Right lobe of liver (tissue), 6 donors: ENCODE data around the gene B3GALT2. TPM values are rescaled to one million over a fixed set of nuclear protein-coding genes. Genes with fewer than 3 reads are reported as not detected.

Experiments used
- ATAC-seq, 4 donors: fragments of 200-7000 bp; cut with Tn5 transposase; one replicate each; pipeline ENCODE4 v1.9.1; 2020; ENCODE audit warnings: mild to moderate bottlenecking in 4 of 4, moderate library complexity in 4 of 4
- DNase-seq, 3 donors: peaks; one replicate each; pipeline ENCODE4 v3.0.0-alpha.2; 2020
- H3K27ac ChIP-seq, 3 donors: fragments of 200-600 bp; one replicate each; pipeline ENCODE4 v1.8.0; 2022
- H3K27me3 ChIP-seq, 2 donors: fragments of 200-600 bp; one replicate each; pipeline ENCODE4 v1.8.0; 2022
- H3K36me3 ChIP-seq, 4 donors: fragments of 200-600 bp; sonication (generic) in 1 of 4; one replicate each; pipeline versions ENCODE4 v1.5.1 to v1.8.0; 2017 to 2022; ENCODE audit warnings: control low read depth in 1 of 4
- H3K4me1 ChIP-seq, 4 donors: fragments of 200-600 bp; sonication (generic) in 1 of 4; one replicate each; pipeline versions ENCODE4 v1.5.1 to v1.8.0; 2017 to 2022; ENCODE audit warnings: control low read depth in 1 of 4
- H3K4me3 ChIP-seq, 3 donors: fragments of 200-600 bp; one replicate each; pipeline ENCODE4 v1.8.0; 2022
- H3K9me3 ChIP-seq, 4 donors: fragments of 200-600 bp; sonication (generic) in 1 of 4; one replicate each; pipeline versions ENCODE4 v1.5.1 to v1.8.0; 2017 to 2022; ENCODE audit warnings: control low read depth in 1 of 4
- CTCF ChIP-seq, 4 donors: fragments of 200-600 bp in 3 of 4; fragments of 450-650 bp in 1 of 4; IDR thresholded peaks; one replicate each; pipeline versions ENCODE4 v1.5.1 to v1.8.0; 2016 to 2022; ENCODE audit warnings: antibody characterized with exemption in 4 of 4, mild to moderate bottlenecking in 2 of 4
- POLR2A ChIP-seq: fragments of 450-650 bp; IDR thresholded peaks from one replicate; pipeline ENCODE4 v1.6.1; 2017; ENCODE audit warnings: antibody characterized with exemption, mild to moderate bottlenecking
- WGBS: methylation state at CpG from one replicate; pipeline ENCODE4 v1.1.6; 2018; ENCODE audit warnings: low coverage, low lambda C conversion rate; ENCODE audit not compliant: insufficient coverage; ENCODE audit errors: missing lambda C conversion rate; 5-methylcytosine and 5-hydroxymethylcytosine counted together
- intact Hi-C, 2 donors: fragments of 100-400 bp; cut with DNase I; formaldehyde crosslinking; loops; one replicate each; pipeline versions ENCODE4 v1.11.2 to v1.14.1; 2022
- total RNA-seq, 6 experiments: library from RNA; depleted of rRNA in 2 of 6; stranded (reverse); fragments of >200 nt in 2 of 6; fragmentation: NEBNext Ultra II Directional in 3 of 6; extraction: Animal tissue kit (Norgen Biotek cat#: 25700) in 3 of 6; gene quantifications; one replicate each; pipeline versions ENCODE4 v1.1.0 to v1.2.4, GENCODE V29; 2016 to 2023
- donor health status: DM: no; HTN: yes; CAD: no.
- donor health status: DM: no; HTN: no; CAD: no.
- donor health status: DM: no; HTN: no; CAD: no.
- donor health status: DM: no; HTN: yes; CAD: no.
- donor health status: DM: no; HTN: yes; CAD: no.

The B3GALT2 gene
- total RNA-seq, 6 experiments from 2014 or later: 0.09 to 0.50 (median 0.24) TPM

GRCh38 chr1:193181536-193181935 lies 4.9 kb downstream of the B3GALT2 start:
- intact Hi-C loops: no loop called here
- Histone ChIP-seq H3K4me3 (no peak overlapping the region), H3K4me1 (peaks cover 0 to 6% (median 2%) of the 10 kb centered on the region in 4 donors), H3K27me3 (no peaks in the 10 kb centered on the region), H3K27ac (no peak overlapping the region), H3K9me3 (no peaks in the 10 kb centered on the region), H3K36me3 (no peaks in the 10 kb centered on the region)
- 47% methylated on average over 1 of the region's 1 CpG for WGBS
- ATAC-seq (no peak), DNase-seq (no peak)
- TF ChIP-seq CTCF (IDR thresholded peaks at IDR 0.05) (no peak), POLR2A (no peak)

- 59% methylated on average over 4 of the region's 4 CpGs for WGBS
- Histone ChIP-seq H3K36me3 (no peaks in the 10 kb centered on the region), H3K4me3 (no peak overlapping the region), H3K27me3 (no peaks in the 10 kb centered on the region), H3K4me1 (peaks cover 0 to 6% (median 0%) of the 10 kb centered on the region in 4 donors), H3K27ac (no peak overlapping the region), H3K9me3 (no peaks in the 10 kb centered on the region)
- no peak for DNase-seq
- intact Hi-C loops: no loop called here
- TF ChIP-seq POLR2A: no peak
- no peak for TF ChIP-seq CTCF (IDR thresholded peaks at IDR 0.05)
- no peak for ATAC-seq
These were observed 7.3 kb downstream of the B3GALT2 start for GRCh38 chr1:193179094-193179493.

- Histone ChIP-seq H3K27me3 (no peaks in the 10 kb centered on the region), H3K4me1 (no peaks in the 10 kb centered on the region), H3K9me3 (no peaks in the 10 kb centered on the region), H3K36me3 (no peaks in the 10 kb centered on the region), H3K27ac (no peak overlapping the region), H3K4me3 (no peak overlapping the region)
- TF ChIP-seq POLR2A: no peak
- no peak for TF ChIP-seq CTCF (IDR thresholded peaks at IDR 0.05)
- no peak for DNase-seq
- ATAC-seq: no peak
- intact Hi-C loops: no loop called here
These were observed 9.6 kb downstream of the B3GALT2 start for GRCh38 chr1:193176788-193177187.

GRCh38 chr1:193176113-193176512 lies 10.3 kb downstream of the B3GALT2 start:
- Histone ChIP-seq H3K4me1 (no peaks in the 10 kb centered on the region), H3K4me3 (no peak overlapping the region), H3K9me3 (no peaks in the 10 kb centered on the region), H3K36me3 (no peaks in the 10 kb centered on the region), H3K27me3 (no peaks in the 10 kb centered on the region), H3K27ac (no peak overlapping the region)
- TF ChIP-seq CTCF (IDR thresholded peaks at IDR 0.05) (no peak), POLR2A (no peak)
- intact Hi-C loops: no loop called here
- DNase-seq: no peak
- 36% methylated on average over 1 of the region's 1 CpG for WGBS
- no peak for ATAC-seq

GRCh38 chr1:193157360-193157759 lies 29.1 kb downstream of the B3GALT2 start:
- H3K4me1 ChIP-seq: no peaks in the 10 kb centered on the region
- no peak overlapping the region for H3K4me3 ChIP-seq
- ATAC-seq: no peak
- no peak for DNase-seq
- intact Hi-C loops: no loop called here
- peaks cover 0 to 21% (median 0%) of the 10 kb centered on the region in 4 donors for H3K36me3 ChIP-seq
- WGBS: 69% methylated on average over 2 of the region's 2 CpGs
- H3K9me3 ChIP-seq: no peaks in the 10 kb centered on the region
- no peak overlapping the region for H3K27ac ChIP-seq
- TF ChIP-seq POLR2A: no peak
- no peak for TF ChIP-seq CTCF (IDR thresholded peaks at IDR 0.05)
- H3K27me3 ChIP-seq: no peaks in the 10 kb centered on the region
